SU-DHL-6 (cell line): Measurements from ENCODE around the gene STMN1.

ENCODE experiments used
- H2AFZ ChIP-seq: fragments of 200-600 bp; sonication (generic); 2 replicates; pipeline ENCODE4 v1.6.1; 2014; ENCODE audit warnings: low read depth, mild to moderate bottlenecking, moderate library complexity, mixed read lengths, antibody characterized with exemption, low read length; ENCODE audit not compliant: severe bottlenecking
- H3F3A ChIP-seq: fragments of 200-600 bp; shearing (Covaris generic); 2 replicates; pipeline ENCODE4 v1.6.0; 2016; ENCODE audit warnings: antibody characterized with exemption, mild to moderate bottlenecking; ENCODE audit not compliant: insufficient read depth
- H3K27ac ChIP-seq: fragments of 200-600 bp; sonication (generic); 2 replicates; pipeline ENCODE4 v1.5.1; 2016; ENCODE audit warnings: low read depth, mild to moderate bottlenecking, low read length, moderate library complexity, mixed read lengths
- H3K27me3 ChIP-seq: fragments of 200-600 bp; sonication (generic), shearing (Covaris generic); 2 replicates; pipeline ENCODE4 v1.6.0; 2014; ENCODE audit warnings: mild to moderate bottlenecking, low read length
- H3K36me3 ChIP-seq: fragments of 200-600 bp; sonication (generic); 2 replicates; pipeline ENCODE4 v1.6.1; 2014; ENCODE audit warnings: mild to moderate bottlenecking, low read length, mixed read lengths
- H3K4me2 ChIP-seq: fragments of 300-600, 200-600 bp; shearing (Covaris generic), sonication (generic); 2 replicates; pipeline ENCODE4 v1.6.0; 2014; ENCODE audit warnings: low read length, low read depth, mild to moderate bottlenecking; ENCODE audit not compliant: poor library complexity, severe bottlenecking
- H3K4me3 ChIP-seq: fragments of 200-600 bp; sonication (generic); 2 replicates; pipeline ENCODE4 v1.5.1; 2014; ENCODE audit warnings: antibody characterized with exemption, low read length, mild to moderate bottlenecking, mixed read lengths; ENCODE audit not compliant: insufficient read depth, poor library complexity, severe bottlenecking
- H3K79me2 ChIP-seq: fragments of 200-600 bp; sonication (generic); 2 replicates; pipeline ENCODE4 v1.6.1; 2014; ENCODE audit warnings: mild to moderate bottlenecking, low read length, moderate library complexity; ENCODE audit not compliant: insufficient read depth
- H3K9ac ChIP-seq: fragments of 200-600 bp; sonication (generic); 2 replicates; pipeline ENCODE4 v1.7.0; 2014; ENCODE audit warnings: mild to moderate bottlenecking, low read length
- H3K9me2 ChIP-seq: fragments of 200-600 bp; sonication (generic); replicated peaks from 2 replicates; pipeline ENCODE4 v1.6.1; 2014; ENCODE audit warnings: low read length; ENCODE audit not compliant: insufficient read depth
- H3K9me3 ChIP-seq: fragments of 200-600 bp; sonication (generic); 2 replicates; pipeline ENCODE4 v1.6.1; 2014; ENCODE audit warnings: low read length, mixed read lengths; ENCODE audit not compliant: insufficient read depth
- H4K20me1 ChIP-seq: fragments of 200-600 bp; sonication (generic); 2 replicates; pipeline ENCODE4 v1.6.1; 2014; ENCODE audit warnings: low read depth, mild to moderate bottlenecking, antibody characterized with exemption, low read length, moderate library complexity, mixed read lengths
- CTCF ChIP-seq: fragments of 200-600 bp; sonication (generic); IDR thresholded peaks from one replicate; pipeline ENCODE4 v1.5.1; 2017; ENCODE audit warnings: antibody characterized with exemption, mild to moderate bottlenecking, low read length, moderate library complexity; ENCODE audit not compliant: insufficient read depth, poor library complexity, severe bottlenecking
- EZH2phosphoT487 ChIP-seq: fragments of 200-600 bp; sonication (generic), shearing (Covaris generic); conservative IDR thresholded peaks from 2 replicates; pipeline ENCODE4 v1.6.1; 2018; ENCODE audit warnings: mild to moderate bottlenecking, antibody characterized with exemption, low read length, moderate library complexity, mixed read lengths

The STMN1 gene

GRCh38 chr1:25895365-25895990 is 10.7 kb downstream of the STMN1 start:
- H3K9ac ChIP-seq = no peak overlapping the region
- no peaks in the 10 kb centered on the region for H3K27me3 ChIP-seq
- peaks cover 4% of the 10 kb centered on the region; the same call in 1 of the 2 replicates for H3K79me2 ChIP-seq
- H4K20me1 ChIP-seq = no peaks in the 10 kb centered on the region
- H3K36me3 ChIP-seq = peaks cover 13% of the 10 kb centered on the region
- H3K9me3 ChIP-seq = no peaks in the 10 kb centered on the region
- H3K27ac ChIP-seq = peak overlapping the region; percentile 34
- no peak overlapping the region for H3K4me3 ChIP-seq
- H3F3A ChIP-seq = peaks cover 28% of the 10 kb centered on the region
- no peaks in the 10 kb centered on the region for H3K9me2 ChIP-seq
- H3K4me2 ChIP-seq = peak overlapping the region; percentile 11
- H2AFZ ChIP-seq = no peak overlapping the region
- TF ChIP-seq EZH2phosphoT487 = no peak
- TF ChIP-seq CTCF = peak; percentile 91

GRCh38 chr1:25893116-25893515 is 13.1 kb downstream of the STMN1 start:
- H3F3A ChIP-seq = peaks cover 24% of the 10 kb centered on the region
- no peak overlapping the region for H3K9ac ChIP-seq
- no peaks in the 10 kb centered on the region for H3K79me2 ChIP-seq
- no peaks in the 10 kb centered on the region for H3K36me3 ChIP-seq
- no peak overlapping the region for H3K4me3 ChIP-seq
- H3K9me2 ChIP-seq = no peaks in the 10 kb centered on the region
- H4K20me1 ChIP-seq = no peaks in the 10 kb centered on the region
- H3K9me3 ChIP-seq = no peaks in the 10 kb centered on the region
- H3K27ac ChIP-seq = no peak overlapping the region
- H3K27me3 ChIP-seq = no peaks in the 10 kb centered on the region
- H2AFZ ChIP-seq = no peak overlapping the region
- H3K4me2 ChIP-seq = no peak overlapping the region
- TF ChIP-seq EZH2phosphoT487 = no peak
- TF ChIP-seq CTCF = no peak

- H4K20me1 ChIP-seq = no peaks in the 10 kb centered on the region
- H2AFZ ChIP-seq = no peak overlapping the region
- H3K36me3 ChIP-seq = no peaks in the 10 kb centered on the region
- no peaks in the 10 kb centered on the region for H3K79me2 ChIP-seq
- H3K4me2 ChIP-seq = no peak overlapping the region
- H3K9me2 ChIP-seq = no peaks in the 10 kb centered on the region
- H3K9ac ChIP-seq = no peak overlapping the region
- no peak overlapping the region for H3K4me3 ChIP-seq
- H3F3A ChIP-seq = peaks cover 11% of the 10 kb centered on the region
- no peaks in the 10 kb centered on the region for H3K9me3 ChIP-seq
- H3K27me3 ChIP-seq = no peaks in the 10 kb centered on the region
- no peak overlapping the region for H3K27ac ChIP-seq
- TF ChIP-seq CTCF = no peak
- TF ChIP-seq EZH2phosphoT487 = no peak
Observed at GRCh38 chr1:25891606-25892005, 14.6 kb downstream of the STMN1 start.
